PC-3 (cell line): ENCODE measurements around the gene PPP1R9B.

Experiments used
- CTCF ChIP-seq: fragments of 300-600 bp; sonication (generic); conservative IDR thresholded peaks from 2 replicates; pipeline ENCODE4 v1.5.1; 2017; ENCODE audit warnings: antibody characterized with exemption, low read depth, mild to moderate bottlenecking, low read length
- EZH2 ChIP-seq: fragments of 300-600 bp; sonication (generic); IDR thresholded peaks from one replicate; pipeline ENCODE4 v1.6.1; 2017; ENCODE audit warnings: antibody characterized with exemption, mild to moderate bottlenecking, low read length; ENCODE audit not compliant: unreplicated experiment
- EZH2phosphoT487 ChIP-seq: fragments of 300-600 bp; sonication (generic); IDR thresholded peaks from 2 replicates; pipeline ENCODE4 v1.6.1; 2018; ENCODE audit warnings: mild to moderate bottlenecking, antibody characterized with exemption, low read length, borderline replicate concordance

DNA sequence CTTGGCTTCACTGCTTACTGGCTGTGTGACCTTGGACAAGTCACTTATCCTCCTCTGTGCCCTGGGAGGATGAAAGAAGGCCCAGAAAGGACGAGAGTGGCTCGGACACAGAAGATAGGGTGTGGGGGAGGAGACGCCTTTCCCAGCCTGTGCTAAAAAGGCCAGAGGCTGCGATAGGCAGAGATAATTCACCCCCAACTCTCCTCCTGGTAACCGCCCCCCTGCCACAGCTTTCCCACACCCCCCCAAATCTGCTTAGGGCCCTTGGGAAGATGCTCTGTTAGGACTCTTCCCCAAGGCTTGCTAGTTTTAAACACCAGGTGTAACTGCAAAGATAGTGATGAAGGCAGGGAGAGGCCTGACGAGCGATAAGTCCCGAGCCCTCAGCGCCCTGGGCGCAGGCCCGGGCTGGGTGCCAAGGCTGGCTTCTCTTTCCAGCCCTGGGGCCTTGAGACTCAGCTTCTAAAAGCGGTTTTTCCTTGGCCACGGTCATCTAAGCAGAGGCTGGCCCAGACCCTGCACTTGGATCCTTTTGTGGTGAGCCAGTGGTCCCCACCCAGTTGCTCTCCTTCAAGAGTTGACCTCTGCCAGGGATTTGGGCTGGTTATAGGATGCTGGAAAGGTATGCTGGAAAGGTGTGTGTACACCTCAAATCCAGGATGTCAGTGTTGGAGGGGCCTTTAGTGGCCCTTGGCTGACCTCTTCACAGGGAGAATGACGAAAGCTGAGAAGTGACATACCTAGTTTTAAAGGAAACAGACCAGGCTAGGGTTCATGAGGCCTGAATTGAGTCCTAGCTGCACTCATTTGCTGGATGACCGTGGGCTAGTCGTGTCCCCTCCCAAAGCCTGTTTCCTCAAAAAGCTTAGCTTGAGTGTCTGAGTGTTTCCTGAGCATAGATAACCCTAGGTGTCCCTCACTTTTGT is 3.4 kb upstream of the PPP1R9B start:
- no peak for TF ChIP-seq CTCF
- TF ChIP-seq EZH2 = no peak
- TF ChIP-seq EZH2phosphoT487 = no peak
